Measurements from ENCODE around the gene SCLY. TPM values are rescaled to one million over a fixed set of nuclear protein-coding genes. Genes with fewer than 3 reads are reported as not detected.

The SCLY gene
- total and polyA plus RNA-seq, 2 of the 8 experiments (the other 6 are each of a cell fraction or from before 2014, with no cell fraction given): 79.0 to 79.5 TPM

- no peak overlapping the region for H3K4me2 ChIP-seq (ENCODE audit: insufficient read depth in 1 of 2, low read depth in 2 of 2, low read length in 2 of 2)
- no peaks in the 10 kb centered on the region for H3K23me2 ChIP-seq (ENCODE audit: low read depth, low read length)
- no peak overlapping the region for H2AK5ac ChIP-seq (ENCODE audit: low read depth, low read length)
- no peak overlapping the region for H2BK20ac ChIP-seq (ENCODE audit: low read length)
- H3K36me3 ChIP-seq (ENCODE audit: control insufficient read depth in 2 of 4, insufficient read depth in 4 of 4, low read length in 3 of 4): peaks cover 0 to 23% (median 8%) of the 10 kb centered on the region in 4 experiments; a peak in 5 of 8 replicates
- no peak overlapping the region for H4K8ac ChIP-seq (ENCODE audit: extremely low read depth, insufficient read depth, low read length)
- no peak overlapping the region for H3K56ac ChIP-seq (replicated peaks; ENCODE audit: insufficient read length, low read depth, low read length)
- CTCF ChIA-PET (ENCODE audit: partially characterized antibody): interaction anchor here (1.3 kb wide), 1 partner anchor 45 kb away, joined by 4 read pairs; the partner anchor contains the start of gene KLHL30
- no peak for TF ChIP-seq ATF3 (IDR thresholded peaks at IDR 0.05; ENCODE audit: insufficient read depth, low read depth, low read length)
- TF ChIP-seq BCL11A (IDR thresholded peaks at IDR 0.05; ENCODE audit: low read depth in 2 of 2, low read length in 2 of 2): no peak
- H2BK12ac ChIP-seq (ENCODE audit: low read depth, low read length): no peak overlapping the region
- POLR2A ChIA-PET (ENCODE audit: partially characterized antibody): interaction anchor here (1.3 to 4.3 kb wide), 5 partner anchors 9 to 36 kb away, joined by 3 to 17 read pairs (median 5); no protein-coding TSS in a partner anchor
- peaks cover 2 to 4% of the 10 kb centered on the region in 2 experiments for H4K20me1 ChIP-seq (replicated peaks in 1 of 2; ENCODE audit: control insufficient read depth in 1 of 2, insufficient read depth in 2 of 2, low read length in 2 of 2)
- no peak overlapping the region for H2BK120ac ChIP-seq (replicated peaks; ENCODE audit: low read depth, low read length)
- no peaks in the 10 kb centered on the region for H3K27me3 ChIP-seq (replicated peaks in 1 of 4; ENCODE audit: control insufficient read depth in 3 of 4, extremely low read depth in 1 of 4, insufficient read depth in 3 of 4, low read length in 3 of 4)
- no peak overlapping the region for H3K4ac ChIP-seq (replicated peaks; ENCODE audit: insufficient read length, low read depth, low read length)
- DNase-seq (ENCODE audit: low read depth in 1 of 2, low spot score in 2 of 2) (no peak), FAIRE-seq (no peak)
- no peak overlapping the region for H2AFZ ChIP-seq (ENCODE audit: low read length)
- H4K5ac ChIP-seq (ENCODE audit: insufficient read length, low read depth, low read length): no peak overlapping the region
- H4K91ac ChIP-seq (replicated peaks; ENCODE audit: insufficient read length, low read length): no peak overlapping the region
- no peak overlapping the region for H3K18ac ChIP-seq (ENCODE audit: extremely low read depth, low read length)
- no peak overlapping the region for H3K9ac ChIP-seq (replicated peaks in 1 of 4; ENCODE audit: extremely low read depth in 1 of 4, low read depth in 3 of 4, low read length in 3 of 4)
- H3K4me1 ChIP-seq (replicated peaks in 1 of 4; ENCODE audit: control insufficient read depth in 3 of 4, insufficient read depth in 4 of 4, low read length in 3 of 4): peaks cover 0 to 18% (median 12%) of the 10 kb centered on the region in 4 experiments; a peak in 6 of 7 replicates
- WGBS, 2 experiments (ENCODE audit: extremely low coverage in 1 of 2, insufficient coverage in 1 of 2, insufficient read length in 1 of 2, insufficient replicate concordance in 2 of 2, low coverage in 1 of 2, low lambda C conversion rate in 2 of 2, missing lambda C conversion rate in 1 of 2): 90% methylated on average over 14 of the region's 17 CpGs; no CpG with 5 or more reads in 1 of the 2 experiments
- no peaks in the 10 kb centered on the region for H3K9me3 ChIP-seq (ENCODE audit: insufficient read depth in 2 of 2, low read depth in 1 of 2, low read length in 1 of 2)
- H3K27ac ChIP-seq (ENCODE audit: low read depth, low read length): no peak overlapping the region
- H2BK5ac ChIP-seq (ENCODE audit: low read depth, low read length): no peak overlapping the region
- H3K4me3 ChIP-seq (ENCODE audit: extremely low read depth in 1 of 4, insufficient read depth in 2 of 4, low read depth in 3 of 4, low read length in 4 of 4): no peak overlapping the region
- no peaks in the 10 kb centered on the region for H3K79me2 ChIP-seq (ENCODE audit: control insufficient read depth in 1 of 2, insufficient read depth in 2 of 2, low read length in 2 of 2)
- no peak overlapping the region for H2BK15ac ChIP-seq (ENCODE audit: low read length)
- no peak overlapping the region for H3K14ac ChIP-seq (ENCODE audit: insufficient read length)
- H3K79me1 ChIP-seq (ENCODE audit: low read depth, low read length): 0 out of 2 replicates have a peak, but pooled peaks cover 2% of the 10 kb centered on the region
- no peak overlapping the region for H3K23ac ChIP-seq (ENCODE audit: insufficient read length)
These were observed 33.7 kb downstream of the SCLY start for GRCh38 chr2:238094438-238095022.
